Stimulated activated CD4-positive, alpha-beta T cell treated with anti-CD3 and anti-CD28 coated beads, TNF-alpha, amount 100 ng/mL, for 48 hours (primary cell): ENCODE data around the gene SAMD14.

Experiments used
- DNase-seq, 3 donors: peaks; one replicate each; pipeline ENCODE4 v3.0.0-alpha.2; 2020; ENCODE audit warnings: low read depth in 3 of 3

SAMD14 gene

GRCh38 chr17:50165466-50165865 is 35.5 kb upstream of the SAMD14 start:
- no peak for DNase-seq

GRCh38 chr17:50165066-50165465 is 35.1 kb upstream of the SAMD14 start:
- no peak for DNase-seq

DNA sequence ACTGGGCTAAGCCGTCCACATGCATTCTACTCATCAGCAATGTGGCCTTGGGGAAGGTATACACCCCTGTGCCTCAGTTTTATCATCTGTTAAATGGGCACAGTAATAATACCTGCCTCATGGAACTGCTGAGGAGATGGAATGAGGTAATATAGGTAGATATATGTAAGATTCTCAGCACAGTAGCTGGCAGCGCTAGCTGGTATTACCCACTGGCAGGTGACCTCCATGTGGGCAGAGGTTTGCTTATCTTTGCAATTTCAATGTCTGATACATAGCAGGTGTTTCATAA is 34.7 kb upstream of the SAMD14 start:
- no peak for DNase-seq

GRCh38 chr17:50163843-50164696 is 34.1 kb upstream of the SAMD14 start:
- no peak for DNase-seq

DNA sequence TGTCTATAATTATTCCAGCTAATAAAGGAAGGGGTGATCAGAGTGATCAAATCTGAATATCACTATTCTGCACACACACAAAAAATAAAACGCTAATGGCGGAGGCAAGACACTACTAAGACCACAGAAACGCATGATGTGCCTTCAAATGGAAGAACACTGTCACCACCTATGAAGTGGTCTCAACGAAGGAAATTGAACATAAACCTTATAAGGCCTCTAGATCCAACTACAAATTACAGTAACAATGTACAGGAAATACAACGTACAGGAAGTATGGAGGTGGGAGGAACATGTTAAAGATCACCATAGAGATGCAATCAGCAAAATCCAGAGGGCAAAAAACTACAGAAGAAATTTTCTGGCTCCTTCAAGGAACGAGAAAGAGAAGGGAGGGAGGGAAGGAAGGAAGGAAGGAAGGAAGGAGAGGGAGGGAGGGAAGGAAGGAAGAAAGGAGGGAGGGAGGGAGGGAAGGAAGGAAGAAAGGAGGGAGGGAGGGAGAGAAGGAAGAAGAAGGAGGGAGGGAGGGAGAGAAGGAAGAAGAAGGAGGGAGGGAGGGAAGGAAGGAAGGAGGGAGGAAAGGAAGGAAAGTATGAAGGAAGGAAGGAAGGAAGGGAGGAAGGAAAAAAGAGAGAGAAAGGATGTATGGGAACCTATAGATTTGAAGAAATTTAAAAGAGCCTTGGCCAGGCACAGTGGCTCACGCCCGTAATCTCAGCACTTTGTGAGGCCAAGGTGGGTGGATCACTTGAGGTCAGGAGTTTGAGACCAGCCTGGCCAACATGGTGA is 32.7 kb upstream of the SAMD14 start:
- no peak for DNase-seq

GRCh38 chr17:50161911-50162288 is 31.9 kb upstream of the SAMD14 start:
- no peak for DNase-seq

- peak; percentile 90 to 95 (median 92) for DNase-seq
Measured at GRCh38 chr17:50161023-50161910, 31.3 kb upstream of the SAMD14 start.

GRCh38 chr17:50157891-50158290 is 27.9 kb upstream of the SAMD14 start:
- no peak for DNase-seq

DNA sequence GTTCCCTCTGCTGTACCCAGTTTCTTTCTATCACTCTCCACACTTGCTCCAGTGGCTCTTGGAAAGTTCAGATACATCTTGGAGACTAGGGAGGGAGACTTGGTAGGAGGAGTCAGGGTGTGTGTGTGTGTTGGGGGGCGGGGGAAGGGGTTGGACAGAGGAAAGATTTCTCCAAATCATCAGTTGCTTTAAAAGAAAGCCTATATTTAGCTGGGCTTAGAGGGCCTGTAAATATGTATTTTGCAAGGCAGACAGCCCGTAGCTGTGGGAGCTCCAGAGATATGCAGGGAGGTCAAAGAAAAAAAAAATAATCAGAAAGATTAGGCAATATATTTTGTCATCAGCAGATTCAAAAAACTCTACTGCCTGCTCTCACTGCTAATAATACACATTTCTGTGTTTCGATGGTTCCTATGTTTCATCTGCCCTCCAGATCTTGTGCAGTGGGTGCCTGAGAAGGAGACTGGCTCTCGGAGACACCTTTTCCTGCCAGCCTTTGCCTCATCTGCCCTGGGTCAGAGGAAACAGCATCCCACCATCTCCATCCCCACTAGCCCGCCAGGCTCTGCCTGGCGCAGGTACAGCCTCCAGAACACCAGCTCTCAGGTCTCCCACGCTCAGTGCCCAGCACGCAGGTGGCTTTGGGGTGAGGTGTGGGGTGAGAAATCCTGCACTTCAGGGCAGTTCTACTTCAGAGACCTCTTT is 25.3 kb upstream of the SAMD14 start:
- DNase-seq = no peak

GRCh38 chr17:50154604-50155003 is 24.6 kb upstream of the SAMD14 start:
- no peak for DNase-seq

DNA sequence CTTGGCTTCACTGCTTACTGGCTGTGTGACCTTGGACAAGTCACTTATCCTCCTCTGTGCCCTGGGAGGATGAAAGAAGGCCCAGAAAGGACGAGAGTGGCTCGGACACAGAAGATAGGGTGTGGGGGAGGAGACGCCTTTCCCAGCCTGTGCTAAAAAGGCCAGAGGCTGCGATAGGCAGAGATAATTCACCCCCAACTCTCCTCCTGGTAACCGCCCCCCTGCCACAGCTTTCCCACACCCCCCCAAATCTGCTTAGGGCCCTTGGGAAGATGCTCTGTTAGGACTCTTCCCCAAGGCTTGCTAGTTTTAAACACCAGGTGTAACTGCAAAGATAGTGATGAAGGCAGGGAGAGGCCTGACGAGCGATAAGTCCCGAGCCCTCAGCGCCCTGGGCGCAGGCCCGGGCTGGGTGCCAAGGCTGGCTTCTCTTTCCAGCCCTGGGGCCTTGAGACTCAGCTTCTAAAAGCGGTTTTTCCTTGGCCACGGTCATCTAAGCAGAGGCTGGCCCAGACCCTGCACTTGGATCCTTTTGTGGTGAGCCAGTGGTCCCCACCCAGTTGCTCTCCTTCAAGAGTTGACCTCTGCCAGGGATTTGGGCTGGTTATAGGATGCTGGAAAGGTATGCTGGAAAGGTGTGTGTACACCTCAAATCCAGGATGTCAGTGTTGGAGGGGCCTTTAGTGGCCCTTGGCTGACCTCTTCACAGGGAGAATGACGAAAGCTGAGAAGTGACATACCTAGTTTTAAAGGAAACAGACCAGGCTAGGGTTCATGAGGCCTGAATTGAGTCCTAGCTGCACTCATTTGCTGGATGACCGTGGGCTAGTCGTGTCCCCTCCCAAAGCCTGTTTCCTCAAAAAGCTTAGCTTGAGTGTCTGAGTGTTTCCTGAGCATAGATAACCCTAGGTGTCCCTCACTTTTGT is 24.0 kb upstream of the SAMD14 start:
- DNase-seq = no peak

DNA sequence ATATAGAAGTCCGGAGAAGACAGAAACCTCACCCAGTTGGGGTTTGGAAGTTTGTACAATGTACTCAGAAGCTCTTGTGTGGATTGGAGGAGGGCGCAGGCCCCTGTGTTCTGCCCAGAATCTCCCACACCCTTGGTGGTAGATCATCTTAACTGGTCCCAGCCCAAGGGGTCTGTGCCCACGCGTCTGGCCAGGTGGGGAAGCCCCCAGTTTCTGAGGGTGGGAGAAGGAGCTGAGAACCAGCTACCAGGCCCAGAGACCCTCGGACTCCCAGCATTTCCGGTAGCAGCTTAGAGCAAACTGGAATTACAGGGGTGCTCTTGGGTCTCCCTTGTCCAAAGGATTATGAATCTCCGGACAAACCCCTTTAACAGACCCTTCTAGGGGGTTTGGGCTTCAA is 22.8 kb upstream of the SAMD14 start:
- no peak for DNase-seq

DNA sequence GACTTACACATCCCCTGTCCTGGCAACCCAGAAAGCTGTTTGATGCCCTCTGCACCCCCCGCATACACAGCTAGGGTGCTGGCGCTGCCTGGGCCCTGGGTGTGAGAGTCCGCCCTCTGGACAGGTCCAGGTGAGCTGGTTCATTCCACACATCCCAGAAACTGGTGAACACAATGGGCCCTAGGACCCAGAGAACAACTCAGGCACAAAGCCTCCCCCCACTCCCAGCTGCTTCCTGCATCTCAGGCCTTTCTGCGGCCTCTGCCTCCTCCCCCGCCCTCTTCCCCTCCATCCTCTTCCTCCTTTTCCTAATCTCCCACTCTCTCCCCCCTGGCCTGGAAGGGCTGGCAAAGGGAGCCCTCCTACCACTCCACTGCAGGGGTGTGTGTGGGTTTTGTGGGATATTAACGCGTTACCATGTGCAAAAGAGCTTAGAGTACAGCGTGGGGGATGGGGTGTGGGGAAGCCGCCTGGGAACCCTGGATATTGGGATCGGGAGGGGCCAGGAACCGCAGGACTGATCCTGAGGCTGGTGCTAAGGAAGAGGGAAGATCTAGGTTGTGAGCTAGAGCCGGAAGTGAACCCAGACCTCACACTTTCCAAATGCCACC is 22.1 kb upstream of the SAMD14 start:
- DNase-seq = peak in 1 of 3 donors; percentile 45

DNA sequence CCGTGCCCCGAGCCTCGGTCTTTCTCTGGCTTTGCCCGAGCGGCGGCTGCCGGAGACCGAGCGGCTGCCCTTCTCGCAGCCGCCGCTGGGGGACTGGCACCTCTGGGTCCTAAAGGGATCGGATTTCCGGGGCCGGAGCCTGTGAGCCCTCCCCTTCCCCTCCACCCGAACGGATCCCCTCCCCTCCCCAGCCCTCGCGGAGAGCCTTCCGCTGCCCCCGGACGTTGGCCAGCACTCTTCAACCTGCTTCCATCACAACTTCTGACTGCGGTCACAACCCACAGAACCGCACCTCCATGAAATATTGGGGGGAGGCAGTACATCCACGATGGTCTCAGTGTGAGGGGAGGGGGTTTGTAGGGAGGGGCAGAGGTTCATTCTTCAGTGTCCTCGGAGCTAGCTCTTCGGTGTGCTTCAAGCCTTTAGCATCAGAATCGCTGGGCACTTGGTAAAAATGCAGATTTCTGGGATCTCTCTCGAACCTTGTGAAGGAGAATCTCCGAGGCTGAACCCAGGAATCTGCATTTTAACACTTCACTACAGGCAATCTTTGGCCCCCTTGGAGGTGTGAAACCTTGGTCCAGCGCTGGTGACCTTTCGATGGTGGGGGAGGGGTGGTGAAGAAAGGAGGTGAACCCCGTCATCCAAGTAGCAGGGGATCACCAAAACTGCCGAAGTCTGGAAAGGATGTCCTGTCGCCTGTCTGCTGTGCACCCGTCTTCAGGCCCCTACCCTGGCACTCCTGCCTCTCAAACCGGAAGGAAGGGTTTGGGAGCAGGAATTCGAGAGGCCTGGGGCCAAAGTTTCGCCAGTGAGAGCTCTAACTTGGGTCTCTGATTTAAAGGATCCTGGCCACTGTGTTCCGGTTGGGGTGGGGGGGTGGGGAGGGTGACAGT is 21.3 kb upstream of the SAMD14 start:
- peak; percentile 75 to 88 (median 78) for DNase-seq

DNA sequence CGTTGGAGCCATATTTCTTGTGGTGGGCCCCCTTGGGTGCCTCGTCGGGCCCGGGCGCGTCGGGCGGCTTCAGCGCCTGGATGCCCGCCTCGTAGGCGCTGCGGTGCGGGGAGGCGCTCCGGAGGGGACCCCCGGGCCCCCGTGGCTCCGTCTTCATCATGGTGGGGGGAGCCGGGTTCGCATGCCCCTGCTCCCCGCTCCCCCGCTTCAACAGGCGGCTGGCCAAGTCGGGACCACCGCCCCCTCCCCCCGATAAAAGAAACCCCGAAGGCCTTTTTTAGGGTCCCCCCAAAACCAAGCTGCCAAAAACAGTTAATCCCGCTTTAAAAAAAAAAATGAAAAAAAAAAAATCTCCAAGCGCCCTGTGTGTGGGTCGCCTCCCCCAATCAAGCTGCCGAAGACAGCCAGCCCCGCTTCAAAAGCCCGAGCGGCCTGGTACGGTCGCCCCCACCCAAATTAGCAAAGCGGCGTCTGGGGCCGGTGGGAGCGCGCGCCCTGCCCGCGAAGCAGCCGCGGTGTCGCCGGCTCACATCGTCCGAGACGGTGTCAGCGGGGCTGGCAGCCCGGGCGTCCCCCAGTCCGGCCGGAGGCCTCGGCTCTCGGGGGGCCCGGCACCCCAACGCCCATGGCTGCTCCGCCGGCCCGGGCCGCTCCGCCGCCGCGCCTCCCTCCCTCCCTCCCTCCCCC is 20.5 kb upstream of the SAMD14 start, which contains the start of gene PPP1R9B:
Gene PPP1R9B (minus strand): TSS at position 324 of the 687 bp plus-strand sequence. CDS start 164 bp downstream, at position 160.
- DNase-seq = no peak

DNA sequence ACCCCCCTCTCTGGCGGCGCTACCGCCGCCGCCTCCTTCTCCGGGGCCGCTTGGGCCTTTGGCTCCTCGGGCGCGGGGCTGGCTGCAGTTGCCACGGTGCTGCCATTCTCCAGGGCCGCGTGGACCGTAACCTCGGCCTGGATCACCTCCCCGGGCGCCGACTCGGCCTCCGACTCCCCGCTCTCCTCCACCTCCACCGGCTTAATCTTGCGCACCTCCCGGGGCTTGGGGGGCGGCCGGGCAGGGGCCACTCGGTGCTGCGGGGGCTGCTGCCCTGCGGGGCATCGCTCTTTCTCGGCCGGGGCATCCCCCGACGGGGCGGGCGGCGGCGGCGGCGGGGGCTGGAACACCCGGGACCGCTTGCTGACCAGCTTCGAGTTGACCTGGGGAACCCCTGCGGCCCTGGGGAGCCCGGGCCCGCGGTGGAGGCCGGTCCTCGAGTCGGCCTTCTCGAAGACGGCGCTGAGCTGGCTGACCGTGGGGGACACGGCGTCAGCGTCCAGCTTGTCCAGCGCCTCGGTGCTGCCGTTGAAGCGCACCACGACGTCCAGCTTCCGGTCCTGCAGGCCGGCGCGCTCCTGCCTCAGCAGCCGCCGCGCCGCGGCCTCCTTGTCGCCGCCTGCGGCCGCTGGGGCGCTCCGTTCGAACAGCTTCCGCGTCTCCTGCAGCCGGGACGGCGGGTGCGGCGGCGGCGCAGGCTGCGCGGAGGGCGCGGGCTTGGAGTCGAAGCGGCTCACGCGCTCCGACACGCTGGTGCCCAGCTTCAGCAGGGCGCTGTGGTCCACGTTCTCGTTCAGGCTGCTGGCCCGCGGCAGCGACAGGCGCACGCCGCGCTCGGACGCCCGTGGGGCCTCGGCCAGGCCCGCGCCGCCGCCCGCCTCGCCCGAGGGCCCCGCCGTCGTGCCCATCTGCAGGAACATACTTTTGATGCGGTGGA is 19.7 kb upstream of the SAMD14 start:
- no peak for DNase-seq

GRCh38 chr17:50149091-50149416 is 19.1 kb upstream of the SAMD14 start:
- no peak for DNase-seq
